WI38 (cell line): ENCODE data around the gene CCDC33.

Experiments used
- H3K4me3 ChIP-seq: 2 replicates; pipeline ENCODE4 v1.5.1; 2011; ENCODE audit warnings: low read depth, mild to moderate bottlenecking, control low read depth, low read length
- CTCF ChIP-seq: IDR thresholded peaks from 2 replicates; pipeline ENCODE4 v1.5.1; 2012; ENCODE audit warnings: low read depth, mild to moderate bottlenecking, control low read depth, low read length

CCDC33 gene

GRCh38 chr15:74367296-74367854, 131.2 kb downstream of the CCDC33 start, which contains the start of gene CYP11A1:
Gene CYP11A1 (minus strand): TSS chr15:74367646. CDS start chr15:74367585, 61 bp downstream.
- TF ChIP-seq CTCF: no peak
- H3K4me3 ChIP-seq: no peak within 1 kb of the TSS

GRCh38 chr15:74368121-74368520, 132.0 kb downstream of the CCDC33 start:
- no peak overlapping the region for H3K4me3 ChIP-seq
- no peak for TF ChIP-seq CTCF

- no peak for TF ChIP-seq CTCF
Observed at GRCh38 chr15:74369084-74369745, 133.1 kb downstream of the CCDC33 start.

GRCh38 chr15:74369756-74370155, 133.6 kb downstream of the CCDC33 start:
- H3K4me3 ChIP-seq: no peak overlapping the region
- no peak for TF ChIP-seq CTCF

More at GRCh38 chr15:74369084-74369745, 133.1 kb downstream of the CCDC33 start:
- H3K4me3 ChIP-seq: no peak overlapping the region

- no peak overlapping the region for H3K4me3 ChIP-seq
- TF ChIP-seq CTCF: no peak
Observed at GRCh38 chr15:74370471-74370870, 134.3 kb downstream of the CCDC33 start.

- H3K4me3 ChIP-seq: no peak overlapping the region
- no peak for TF ChIP-seq CTCF
Observed at GRCh38 chr15:74373056-74373650, 137.0 kb downstream of the CCDC33 start.
